NCI-H2171 (cell line): Measurements from ENCODE around the gene ZNF587B.
"Not testable (repeated sequence)": the region's sequence is repeated elsewhere in the genome, so short reads cannot be mapped to it uniquely, and the experiment has no call there.

Experiments
- DNase-seq: peaks from one replicate; lab custom pipeline; 2025; lab: John Stamatoyannopoulos, UW

ZNF587B gene

DNA sequence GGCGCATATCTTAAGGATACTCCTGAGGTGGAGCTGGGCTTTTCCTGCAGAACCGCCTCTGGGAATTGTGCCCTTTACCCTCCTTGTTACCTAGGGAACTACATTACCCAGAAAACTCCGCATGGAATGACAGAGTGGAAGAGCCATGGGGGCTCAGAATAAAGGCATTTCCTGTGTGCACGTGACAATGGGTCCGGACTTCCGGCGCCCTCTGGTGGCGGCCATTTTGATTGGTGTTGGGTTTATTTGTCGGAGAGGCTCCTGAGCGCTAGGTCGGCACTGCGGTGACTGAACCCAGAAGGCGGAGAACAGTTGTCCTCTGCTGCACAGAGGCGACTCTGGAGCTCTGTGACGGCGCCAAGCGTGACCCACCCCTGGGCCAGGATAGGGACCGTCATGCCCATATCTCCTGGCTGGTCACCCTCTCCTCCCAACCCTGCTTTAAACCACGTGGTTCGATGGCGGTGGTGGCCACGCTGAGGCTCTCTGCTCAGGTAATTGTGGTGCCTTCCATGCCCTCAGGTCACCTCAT is at the start of gene ZNF587B:
ZNF587B (plus strand) TSS at position 229 of the 532 bp plus-strand sequence; CDS start at position 459, 230 bp downstream.
- no peak for DNase-seq

DNA sequence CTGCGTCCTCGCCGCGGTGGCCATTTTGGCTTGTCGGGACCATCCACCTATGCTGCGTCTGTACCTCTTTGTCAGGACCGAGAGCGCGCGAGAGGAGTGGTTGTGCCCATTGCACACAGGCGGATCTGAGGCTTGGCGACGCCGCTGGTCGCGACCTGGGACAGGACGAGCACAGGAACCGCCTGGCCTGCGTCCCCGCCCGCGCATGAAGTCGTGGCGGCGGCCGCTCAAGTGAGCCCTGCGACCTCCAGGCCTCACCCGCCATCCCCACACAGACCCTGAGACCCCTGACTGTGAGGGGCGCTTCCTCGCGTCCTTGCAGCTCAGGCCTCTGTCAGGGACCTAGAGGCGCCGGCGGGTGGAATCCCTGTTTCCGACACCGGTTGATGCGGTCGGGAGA is 43.8 kb upstream of the ZNF587B start:
- no peak for DNase-seq

DNA sequence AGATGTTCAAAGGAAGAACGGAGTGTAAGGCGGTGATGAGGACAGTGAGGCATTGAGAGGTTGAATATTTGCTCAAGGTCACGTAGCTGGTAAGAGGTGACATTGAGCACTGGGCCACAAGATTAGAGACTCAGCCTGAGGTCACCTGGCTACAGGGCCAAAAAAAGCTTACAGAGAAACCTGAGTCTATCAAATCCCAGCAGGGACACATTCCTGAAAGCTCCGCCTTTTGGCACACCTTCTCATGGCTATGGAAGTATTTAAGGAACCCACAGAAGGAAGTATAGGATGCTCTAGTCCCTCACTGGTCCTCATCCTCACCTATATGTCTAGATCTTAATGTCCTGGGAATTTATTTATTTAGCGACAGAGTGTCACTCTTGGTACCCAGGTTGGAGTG is 43.2 kb upstream of the ZNF587B start:
- DNase-seq, result no peak

DNA sequence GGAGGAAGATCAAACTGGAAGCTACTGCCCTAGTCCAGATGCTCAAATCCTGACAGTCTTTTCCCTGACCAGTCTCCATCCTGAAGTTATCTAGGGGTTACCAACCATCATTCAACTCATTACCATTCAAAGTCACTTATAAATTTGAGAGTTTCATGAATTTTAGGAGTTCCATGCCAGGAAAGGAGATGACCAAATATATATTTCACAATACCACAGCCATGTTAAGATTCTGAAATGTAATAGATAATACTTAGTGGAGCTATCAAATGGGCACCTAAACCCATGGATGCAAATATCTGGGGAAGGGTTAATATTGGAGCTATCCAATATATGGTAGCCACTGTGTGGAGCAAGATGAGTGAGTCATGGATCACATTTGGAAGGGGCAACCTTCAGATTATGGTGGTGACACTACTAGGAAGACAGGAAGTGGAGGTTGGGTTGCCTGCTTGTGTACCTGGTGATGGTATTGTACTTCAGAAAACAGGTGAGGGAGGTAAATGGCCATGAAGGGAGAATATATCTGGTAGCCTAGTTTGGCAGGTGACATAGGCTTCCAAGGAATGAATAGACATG is 41.9 kb upstream of the ZNF587B start:
- DNase-seq, result no peak

DNA sequence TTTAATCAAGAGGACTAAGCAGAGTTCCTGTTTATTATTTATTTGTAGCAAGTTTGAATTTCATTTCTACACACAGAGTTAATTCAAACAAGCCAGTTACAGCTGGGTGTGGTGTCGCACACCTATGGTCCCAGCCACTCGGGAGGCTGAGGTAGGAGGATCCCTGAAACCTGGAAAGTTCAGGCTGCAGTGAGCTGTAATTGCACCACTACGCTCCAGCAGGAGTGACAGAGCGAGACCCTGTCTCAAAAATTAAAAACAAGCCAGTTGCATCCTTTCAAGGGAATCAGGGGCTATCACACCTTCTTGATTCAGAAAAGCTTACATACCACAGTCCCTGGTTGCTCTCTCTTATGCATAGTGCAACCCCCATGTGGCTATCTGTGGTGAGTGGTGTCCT is 40.8 kb upstream of the ZNF587B start:
- DNase-seq, result no peak

DNA sequence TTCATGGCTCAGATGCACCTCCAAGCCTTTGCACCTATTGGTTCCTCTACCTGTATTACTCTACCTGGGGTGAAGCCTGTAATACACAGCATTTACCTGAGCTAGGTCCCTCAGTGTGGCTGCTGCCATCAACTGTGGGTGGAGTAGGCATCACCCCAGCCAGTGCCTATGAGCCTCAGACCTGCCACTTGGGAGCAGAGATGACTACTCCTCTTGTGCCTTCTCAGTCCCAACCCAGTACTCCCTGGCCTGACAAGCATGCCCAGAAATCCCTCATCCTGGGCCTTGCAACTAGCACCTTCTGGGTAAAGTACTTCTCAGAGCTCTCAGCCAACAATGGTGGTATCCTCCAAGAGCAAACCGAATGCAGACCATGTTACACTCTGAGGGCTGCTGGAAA is 33.5 kb upstream of the ZNF587B start:
- not testable (repeated sequence) for DNase-seq

DNA sequence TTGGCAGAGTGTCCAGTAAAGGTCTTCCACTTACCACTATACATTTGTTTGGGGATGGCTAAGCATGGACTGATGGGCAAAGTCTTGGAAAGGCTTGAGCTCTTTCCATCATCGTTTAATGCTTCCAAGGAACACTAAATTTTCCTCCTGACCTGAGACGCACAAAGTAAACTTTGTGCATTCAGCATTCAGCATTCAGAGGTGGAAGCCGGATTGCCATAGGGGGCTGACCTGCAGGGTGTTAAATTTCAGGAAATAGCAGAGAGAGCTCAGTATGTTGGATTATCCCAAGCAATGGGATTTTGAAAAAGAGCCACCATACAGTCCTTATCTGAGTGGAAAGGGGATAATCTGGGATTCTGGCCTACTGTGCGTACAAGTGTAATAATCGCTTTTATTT is 29.4 kb upstream of the ZNF587B start:
- DNase-seq, result no peak

DNA sequence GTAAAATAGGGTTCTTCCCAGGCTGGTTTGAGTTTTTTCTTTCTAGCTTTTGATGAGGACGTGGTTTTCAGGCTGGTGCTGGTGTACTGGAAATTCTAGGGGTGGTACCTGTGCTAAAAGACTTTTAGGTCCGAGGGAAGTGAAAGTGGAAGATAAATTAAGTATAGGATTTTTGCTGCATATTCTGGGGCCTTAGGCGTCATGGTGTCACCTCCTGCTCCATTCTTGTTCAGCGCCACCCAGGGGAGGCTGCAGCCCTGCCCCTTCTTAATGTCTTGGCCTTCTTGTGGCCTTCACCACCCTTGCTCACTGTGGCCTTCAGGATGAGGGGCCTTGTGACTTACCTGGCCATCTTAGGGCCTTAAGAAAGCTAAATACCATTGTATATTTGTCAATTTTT is 27.8 kb upstream of the ZNF587B start:
- no peak for DNase-seq

DNA sequence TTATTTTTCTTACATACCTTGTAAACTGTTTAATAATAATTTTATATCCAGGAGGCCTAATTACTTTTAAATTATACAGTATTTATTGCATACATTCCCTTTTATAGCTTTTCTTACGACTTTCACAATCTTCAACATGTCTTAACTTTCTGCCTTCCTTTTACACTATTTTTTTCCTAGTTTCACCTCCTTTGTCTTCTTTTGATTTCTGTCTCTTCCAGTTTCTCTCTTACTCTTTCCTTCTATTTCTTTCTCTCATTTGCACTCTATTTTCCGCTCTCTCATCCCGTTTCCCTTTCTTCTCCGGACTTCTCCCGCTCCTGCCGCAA is 26.9 kb upstream of the ZNF587B start:
- DNase-seq, result no peak

DNA sequence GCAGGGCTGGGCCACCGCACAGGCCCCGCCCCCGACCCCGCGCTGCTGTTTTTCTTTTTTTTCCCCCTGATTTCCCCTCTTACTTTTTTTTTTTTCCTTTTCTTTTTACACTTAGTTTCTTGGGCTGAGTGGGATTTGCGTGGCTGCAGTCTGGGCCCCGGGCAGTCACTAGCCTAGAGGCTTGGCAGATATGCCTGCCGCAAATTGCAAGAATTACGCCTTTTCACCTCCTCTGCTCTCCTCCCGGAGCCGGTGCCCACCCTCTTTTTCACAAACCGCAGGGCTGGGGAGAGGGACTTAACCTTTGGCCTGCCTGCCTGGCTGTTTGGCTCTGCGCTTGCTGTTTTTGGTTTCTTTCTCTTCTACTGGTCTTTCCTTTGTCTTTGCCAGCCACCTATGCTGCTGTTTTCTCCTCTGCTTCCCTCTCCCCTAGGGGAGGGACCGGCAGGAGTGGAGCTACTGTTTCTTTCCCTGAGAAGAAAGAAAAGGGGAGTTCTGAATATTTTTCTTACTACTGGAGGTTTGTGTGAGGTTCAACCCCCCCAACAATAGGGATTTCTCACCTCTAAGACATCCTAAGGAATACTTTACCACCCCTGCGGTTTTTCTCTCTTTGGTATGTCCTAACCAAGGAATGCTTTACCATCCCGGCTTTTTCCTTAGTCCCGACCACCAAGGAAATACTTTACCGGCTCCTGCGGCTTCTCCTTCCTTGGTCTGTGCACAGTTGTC is 26.3 kb upstream of the ZNF587B start:
- no peak for DNase-seq

DNA sequence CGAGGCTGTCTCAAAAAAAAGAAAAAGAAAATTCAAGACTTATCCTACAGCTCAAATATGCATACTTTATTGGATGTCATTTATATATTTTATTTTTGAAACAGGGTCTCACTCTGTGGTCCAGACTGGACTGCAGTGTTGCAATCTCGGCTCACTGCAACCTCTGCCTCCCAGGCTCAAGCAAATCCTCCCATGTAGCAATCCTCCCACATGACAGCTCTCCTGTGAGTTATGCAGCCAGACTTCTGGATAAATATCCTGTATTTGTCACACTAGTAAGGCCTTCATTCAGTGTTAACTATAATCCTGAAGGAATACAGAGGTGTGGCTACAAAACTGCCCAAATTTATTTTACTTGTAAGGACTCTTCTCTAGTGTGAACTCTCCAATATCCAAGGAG is 22.6 kb upstream of the ZNF587B start:
- no peak for DNase-seq

DNA sequence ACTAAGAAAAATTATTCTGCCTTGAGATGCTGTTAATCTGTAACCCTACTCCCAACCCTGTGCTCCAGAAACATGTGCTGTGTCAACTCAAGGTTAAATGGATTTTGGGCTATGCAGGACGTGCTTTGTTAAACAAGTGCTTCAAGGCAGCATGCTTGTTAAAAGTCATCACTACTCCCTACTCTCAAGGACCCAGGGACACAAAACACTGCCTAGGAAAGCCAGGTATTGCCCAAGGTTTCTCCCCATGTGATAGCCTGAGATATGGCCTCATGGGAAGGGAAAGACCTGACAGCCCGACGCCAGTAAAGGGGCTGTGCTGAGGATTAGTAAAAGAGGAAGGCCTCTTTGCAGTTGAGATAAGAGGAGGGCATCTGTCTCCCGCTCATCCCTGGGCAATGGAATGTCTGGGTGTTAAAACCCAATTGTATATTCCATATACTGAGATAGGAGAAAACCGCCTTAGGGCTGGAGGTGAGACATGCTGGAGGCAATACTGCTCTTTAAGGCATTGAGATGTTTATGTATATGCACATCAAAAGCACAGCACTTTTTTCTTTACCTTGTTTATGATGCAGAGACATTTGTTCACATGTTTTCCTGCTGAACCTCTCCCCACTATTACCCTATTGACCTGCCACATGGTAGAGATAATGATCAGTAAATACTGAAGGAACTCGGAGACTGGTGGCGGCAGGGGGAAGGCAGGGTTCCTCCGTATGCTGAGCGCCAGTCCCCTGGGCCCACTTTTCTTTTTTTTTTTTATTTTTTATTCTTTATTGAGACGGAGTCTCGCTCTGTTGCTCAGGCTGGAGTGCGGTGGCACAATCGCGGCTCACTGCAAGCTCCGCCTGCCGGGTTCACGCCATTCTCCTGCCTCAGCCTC is 19.4 kb upstream of the ZNF587B start:
- DNase-seq, result not testable (repeated sequence)

DNA sequence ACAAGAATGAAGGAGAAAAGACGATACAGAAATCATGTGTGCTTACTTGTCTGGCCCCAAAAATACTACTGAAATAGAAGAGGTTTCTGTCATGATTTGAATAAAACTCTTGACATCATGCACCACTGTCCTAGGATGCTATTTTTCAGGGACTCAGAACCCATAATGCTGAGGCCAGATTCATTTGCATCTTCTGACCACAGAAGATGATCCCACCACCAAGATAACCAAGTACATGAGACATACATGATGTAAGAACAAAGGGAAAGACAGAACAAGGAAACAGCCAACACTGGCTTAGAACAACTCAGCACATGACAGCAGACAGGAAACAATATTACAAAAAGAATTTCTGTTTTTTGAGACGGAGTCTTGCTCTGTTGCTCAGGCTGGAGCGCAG is 17.9 kb upstream of the ZNF587B start:
- no peak for DNase-seq

DNA sequence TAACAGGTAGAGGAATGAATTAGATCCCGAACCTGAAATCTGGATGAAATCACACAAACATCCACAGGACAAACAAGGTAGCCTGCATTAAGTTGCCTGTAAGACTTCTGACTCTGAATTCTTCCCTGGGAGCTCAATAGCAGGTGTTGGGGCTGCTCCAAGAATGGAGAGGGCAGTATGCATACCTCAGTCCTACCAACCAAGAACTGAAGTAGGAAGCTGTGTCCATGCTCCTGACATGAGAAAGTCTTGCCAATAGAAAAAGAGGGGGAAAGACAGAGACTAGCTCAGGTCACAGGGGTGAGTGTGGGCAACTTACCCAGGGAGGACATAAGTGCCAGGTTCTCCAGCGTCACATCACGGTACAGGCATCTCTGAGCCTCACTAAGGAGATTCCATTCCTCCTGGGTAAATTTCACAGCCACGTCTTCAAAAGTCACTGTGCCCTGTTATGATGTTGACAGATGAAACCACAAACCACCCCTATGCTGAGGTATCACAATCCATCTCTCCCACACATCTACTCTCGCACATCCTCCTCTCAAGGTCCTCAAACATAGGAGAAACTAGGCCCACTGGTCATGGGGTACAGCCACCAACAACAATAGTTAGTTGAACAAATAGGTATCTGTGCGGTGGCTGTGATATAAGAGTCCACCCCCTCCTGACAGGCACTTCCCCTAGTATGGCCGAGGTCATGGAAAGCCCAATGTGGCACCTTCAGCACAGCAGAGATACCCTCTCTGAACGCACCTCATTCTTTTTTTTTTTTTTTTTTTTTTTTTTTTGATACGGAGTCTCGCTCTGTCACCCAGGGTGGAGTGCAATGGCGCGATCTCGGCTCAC is 16.9 kb upstream of the ZNF587B start:
- DNase-seq, result not testable (repeated sequence)

DNA sequence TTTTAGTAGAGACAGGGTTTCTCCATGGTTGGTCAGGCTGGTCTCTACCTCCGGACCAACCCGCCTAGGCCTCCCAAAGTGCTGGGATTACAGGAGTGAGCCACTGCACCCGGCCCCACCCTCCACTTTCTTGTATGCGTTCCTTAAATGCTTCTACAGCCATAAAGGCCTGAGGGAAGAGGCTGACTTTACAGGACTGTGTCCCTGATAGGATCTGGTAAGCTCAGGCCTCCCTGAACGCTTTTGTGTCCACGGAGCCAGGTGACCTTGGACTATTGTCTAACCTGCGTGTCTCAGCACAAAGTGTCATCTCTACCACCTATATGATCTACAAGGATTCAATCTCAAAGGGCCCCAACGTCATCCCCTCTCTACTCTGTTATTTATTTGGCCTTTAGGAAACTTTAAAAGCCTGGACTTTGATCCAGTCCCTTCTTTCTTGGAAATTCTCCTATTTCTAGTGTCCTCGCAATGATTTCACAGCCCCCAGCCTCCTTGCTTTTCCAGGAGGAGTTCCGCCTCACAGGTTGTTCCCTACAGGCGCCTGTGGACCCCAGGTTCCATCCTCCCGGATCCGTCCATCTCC is 16.1 kb upstream of the ZNF587B start:
- DNase-seq, result no peak

DNA sequence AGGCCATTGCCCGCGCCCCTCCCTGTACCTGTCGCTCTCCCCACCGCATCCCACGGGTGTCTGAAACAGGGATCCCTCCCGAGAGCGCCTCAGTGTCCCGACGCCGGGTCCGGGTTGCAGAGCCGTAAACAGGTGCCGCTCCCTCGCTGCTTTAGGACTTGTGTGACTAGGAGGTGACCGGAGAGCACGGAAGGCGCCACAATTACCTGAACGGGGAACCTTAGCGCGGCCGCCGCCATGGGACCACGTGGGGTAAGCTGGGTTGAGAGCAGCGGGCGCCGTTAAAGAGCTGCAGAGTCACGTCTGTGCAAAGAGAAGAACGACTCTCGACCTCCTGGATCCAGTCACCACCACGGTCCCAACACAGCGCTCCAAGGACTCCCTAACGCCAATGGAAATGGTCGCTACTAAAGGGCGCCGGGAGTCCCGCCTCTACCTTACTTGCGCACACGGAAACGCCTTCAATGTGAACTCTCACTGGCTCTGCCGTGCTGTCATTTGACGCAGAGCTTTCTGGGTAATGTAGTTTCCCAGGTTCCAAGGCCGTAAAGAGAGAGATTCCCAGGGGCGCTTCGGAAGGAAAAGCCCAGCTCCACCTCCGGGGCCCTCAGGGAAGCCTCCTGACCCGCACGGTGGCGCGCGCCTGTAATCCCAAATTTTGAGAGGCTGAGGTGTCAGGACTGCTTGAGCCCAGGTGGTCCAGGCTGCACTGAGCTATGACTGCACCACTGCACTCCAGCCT is 15.4 kb upstream of the ZNF587B start, which contains the start of gene ZNF552:
ZNF552 (minus strand) TSS at position 409 of the 742 bp plus-strand sequence; CDS start at position 239, 170 bp downstream.
- peak; percentile 89 for DNase-seq

DNA sequence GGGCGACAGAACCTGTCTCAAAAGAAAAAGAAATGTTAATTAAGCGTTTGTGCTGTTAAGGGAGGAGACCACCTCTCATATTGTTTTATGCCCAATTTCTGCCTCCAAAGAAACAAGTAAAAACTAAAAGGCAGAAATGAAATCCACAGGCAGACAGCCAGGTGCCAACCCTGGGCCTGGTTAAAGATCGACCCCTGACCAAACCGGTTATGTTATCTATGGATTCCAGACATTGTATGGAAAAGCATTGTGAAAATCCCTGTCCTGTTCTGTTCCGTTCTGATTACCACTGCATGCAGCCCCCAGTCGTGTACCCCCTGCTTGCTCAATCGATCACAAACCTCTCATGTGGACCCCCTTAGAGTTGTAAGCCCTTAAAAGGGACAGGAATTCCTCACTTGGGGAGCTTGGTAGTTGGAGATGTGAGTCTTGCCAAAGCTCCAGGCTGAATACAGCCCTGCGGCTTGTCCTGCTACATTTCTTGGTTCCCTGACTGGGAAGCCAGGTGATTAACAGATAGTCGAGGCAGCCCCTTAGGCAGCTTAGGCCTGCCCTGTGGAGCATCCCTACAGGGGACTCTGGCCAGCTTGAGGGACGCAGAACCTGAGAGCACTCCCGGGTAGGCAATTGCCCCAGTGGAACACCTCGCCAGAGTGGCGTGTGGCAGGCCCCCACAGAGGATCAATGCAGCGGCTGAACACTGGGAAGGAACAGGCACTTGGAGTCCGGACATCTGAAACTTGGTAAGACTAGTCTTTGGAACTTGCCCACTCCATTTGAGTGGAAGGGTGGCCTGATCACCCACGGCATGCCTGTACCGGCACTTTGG is 14.6 kb upstream of the ZNF587B start:
- DNase-seq, result no peak

DNA sequence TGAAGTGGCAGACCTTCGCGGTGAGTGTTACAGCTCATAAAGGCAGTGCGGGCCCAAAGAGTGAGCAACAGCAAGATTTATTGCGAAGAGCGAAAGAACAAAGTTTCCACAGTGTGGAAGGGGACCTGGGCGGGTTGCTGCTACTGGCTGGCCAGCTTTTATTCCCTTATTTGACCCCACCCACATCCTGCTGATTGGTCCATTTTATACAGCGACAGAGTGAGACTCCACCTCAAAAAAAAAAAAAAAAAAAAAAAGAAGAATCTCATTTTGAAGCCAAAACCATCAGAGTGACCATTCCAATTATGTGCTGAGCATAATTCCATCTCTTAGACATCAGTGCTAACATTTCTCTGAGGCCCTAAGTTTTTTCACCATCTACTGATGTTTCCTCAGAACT is 13.4 kb upstream of the ZNF587B start:
- no peak for DNase-seq

DNA sequence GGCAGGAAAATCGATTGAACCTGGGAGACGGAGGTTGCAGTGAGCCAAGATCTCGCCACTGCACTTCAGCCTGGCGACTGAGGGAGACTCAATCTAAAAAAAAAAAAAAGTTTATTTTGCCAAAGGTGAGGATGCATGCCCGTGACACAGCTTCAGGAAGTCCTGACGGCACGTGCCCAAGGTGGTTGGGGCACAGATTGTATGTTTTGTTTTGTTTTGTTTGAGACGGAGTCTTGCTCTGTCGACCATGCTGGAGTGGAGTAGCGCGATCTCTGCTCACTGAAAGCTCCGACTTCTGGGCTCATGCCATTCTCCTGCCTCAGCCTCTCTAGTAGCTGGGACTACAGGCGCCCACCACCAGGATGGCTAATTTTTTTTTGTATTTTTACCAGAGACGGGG is 12.1 kb upstream of the ZNF587B start:
- DNase-seq, result no peak

DNA sequence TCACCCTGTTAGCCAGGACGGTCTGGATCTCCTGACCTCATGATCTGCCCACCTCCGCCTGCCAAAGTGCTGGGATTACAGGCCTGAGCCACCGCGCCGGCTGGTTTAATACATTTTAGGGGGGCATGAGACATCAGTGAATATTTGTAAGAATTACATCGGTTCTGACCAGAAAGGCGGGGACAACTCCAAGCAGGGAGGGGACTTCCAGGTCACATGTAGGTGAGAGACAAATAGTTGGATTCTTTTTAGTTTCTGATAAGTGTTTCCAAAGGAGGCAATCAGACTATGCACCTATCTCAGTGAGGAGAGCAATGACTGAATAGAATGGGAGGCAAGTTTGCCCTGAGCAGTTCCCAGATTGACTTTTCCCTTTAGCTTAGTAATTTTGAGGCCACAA is 11.7 kb upstream of the ZNF587B start:
- DNase-seq, result no peak
